WTC11 (cell line): ENCODE results near the gene UROC1. TPM values are rescaled to one million over a fixed set of nuclear protein-coding genes. Genes with fewer than 3 reads are reported as not detected.

ENCODE experiments used
- CREM ChIP-seq: sonication (generic); formaldehyde crosslinking; IDR thresholded peaks from 2 replicates; pipeline ENCODE4 v1.8.1; 2022; ENCODE audit warnings: mild to moderate bottlenecking, missing genetic modification reagents, moderate library complexity
- GABPB1 ChIP-seq: sonication (generic); formaldehyde crosslinking; IDR thresholded peaks from 2 replicates; pipeline ENCODE4 v1.8.1; 2023; ENCODE audit warnings: mild to moderate bottlenecking, missing genetic modification reagents
- GTF2I ChIP-seq: fragments of 250-450 bp; sonication (Bioruptor Pico); conservative IDR thresholded peaks from 2 replicates; pipeline ENCODE4 v1.4.0; 2021; ENCODE audit warnings: mild to moderate bottlenecking
- IRF2 ChIP-seq: sonication (generic); formaldehyde crosslinking; IDR thresholded peaks from 2 replicates; pipeline ENCODE4 v1.8.0; 2022; ENCODE audit warnings: low read depth, missing genetic modification reagents, borderline replicate concordance
- JUN ChIP-seq: sonication (generic); formaldehyde crosslinking; IDR thresholded peaks from 2 replicates; pipeline ENCODE4 v1.8.0; 2023; ENCODE audit warnings: mild to moderate bottlenecking, missing genetic modification reagents
- MYBL2 ChIP-seq: sonication (generic); formaldehyde crosslinking; IDR thresholded peaks from 2 replicates; pipeline ENCODE4 v1.8.1; 2023; ENCODE audit warnings: mild to moderate bottlenecking, moderate library complexity, missing genetic modification reagents
- NFATC4 ChIP-seq: fragments of 250-450 bp; sonication (Bioruptor Pico); IDR thresholded peaks from 2 replicates; pipeline ENCODE4 v1.9.0; 2021; ENCODE audit warnings: mild to moderate bottlenecking
- PRRX2 ChIP-seq: fragments of 250-450 bp; sonication (Bioruptor Pico); IDR thresholded peaks from 2 replicates; pipeline ENCODE4 v1.8.0; 2021; ENCODE audit warnings: mild to moderate bottlenecking
- RORB ChIP-seq: fragments of 250-450 bp; sonication (Bioruptor Pico); IDR thresholded peaks from 2 replicates; pipeline ENCODE4 v1.9.0; 2021; ENCODE audit warnings: mild to moderate bottlenecking
- SMAD3 ChIP-seq: sonication (generic); formaldehyde crosslinking; IDR thresholded peaks from 2 replicates; pipeline ENCODE4 v1.8.0; 2022; ENCODE audit warnings: missing genetic modification reagents, mild to moderate bottlenecking, borderline replicate concordance
- ZNF219 ChIP-seq: sonication (generic); formaldehyde crosslinking; IDR thresholded peaks from 2 replicates; pipeline ENCODE4 v1.8.0; 2023; ENCODE audit warnings: missing genetic modification reagents, mild to moderate bottlenecking, borderline replicate concordance
- total RNA-seq: library from RNA; stranded (reverse); gene quantifications from 3 replicates; pipeline ENCODE4 v1.2.3, GENCODE V29; 2021
- TF ChIP-seq, protein P1 (sequence below): sonication (generic); formaldehyde crosslinking; IDR thresholded peaks from 2 replicates; pipeline ENCODE4 v1.8.0; 2023; ENCODE audit warnings: missing genetic modification reagents, mild to moderate bottlenecking, borderline replicate concordance
- TF ChIP-seq, protein P2 (sequence below): sonication (generic); formaldehyde crosslinking; IDR thresholded peaks from 2 replicates; pipeline ENCODE4 v1.8.1; 2023; ENCODE audit warnings: mild to moderate bottlenecking, moderate library complexity, missing genetic modification reagents
- TF ChIP-seq, protein P3 (sequence below): sonication (generic); formaldehyde crosslinking; IDR thresholded peaks from 2 replicates; pipeline ENCODE4 v1.8.1; 2023; ENCODE audit warnings: mild to moderate bottlenecking, missing genetic modification reagents, moderate library complexity
- TF ChIP-seq, protein P4 (sequence below): sonication (generic); formaldehyde crosslinking; IDR thresholded peaks from 2 replicates; pipeline ENCODE4 v1.8.0; 2022; ENCODE audit warnings: missing genetic modification reagents
- TF ChIP-seq, protein P5 (sequence below): fragments of 250-450 bp; sonication (Bioruptor Pico); IDR thresholded peaks from 2 replicates; pipeline ENCODE4 v1.8.0; 2021; ENCODE audit warnings: mild to moderate bottlenecking

UROC1 gene
- total RNA-seq, 1 experiment from 2014 or later: not detected

DNA sequence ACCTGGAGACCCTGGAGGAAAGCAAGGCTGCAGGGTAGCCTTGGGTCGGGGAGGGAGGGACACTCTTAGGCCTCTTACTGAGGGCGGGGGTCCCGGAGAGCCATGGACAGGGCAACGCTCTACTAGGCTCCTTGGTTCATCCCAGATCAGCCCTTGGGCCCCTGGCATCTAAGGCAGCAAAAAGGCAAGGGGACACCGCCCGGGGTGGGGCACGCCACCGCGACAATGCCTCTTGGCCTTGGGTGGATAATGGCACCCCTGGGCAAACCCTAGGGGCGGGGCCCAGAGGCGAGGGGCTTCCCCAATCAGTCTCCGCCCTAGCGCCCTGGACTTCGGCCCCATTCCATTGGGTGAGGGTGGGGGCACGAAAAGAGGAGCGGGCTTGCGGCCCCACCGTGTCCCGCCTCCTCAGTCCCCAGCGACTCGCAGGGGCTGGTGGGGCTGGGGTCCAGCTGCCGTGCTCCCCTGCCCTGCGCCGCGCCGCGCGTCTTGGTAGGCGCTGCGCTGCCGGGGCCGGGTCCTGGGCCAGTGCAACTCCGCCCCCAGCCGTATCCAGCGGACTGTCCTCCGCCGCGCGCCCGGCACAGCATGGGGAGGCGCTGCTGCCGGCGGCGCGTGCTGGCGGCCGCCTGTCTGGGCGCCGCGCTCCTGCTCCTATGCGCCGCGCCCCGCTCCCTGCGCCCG, 6.3 kb upstream of the UROC1 start, which contains the start of gene CHST13 (continued):
- TF ChIP-seq, protein P1, sequence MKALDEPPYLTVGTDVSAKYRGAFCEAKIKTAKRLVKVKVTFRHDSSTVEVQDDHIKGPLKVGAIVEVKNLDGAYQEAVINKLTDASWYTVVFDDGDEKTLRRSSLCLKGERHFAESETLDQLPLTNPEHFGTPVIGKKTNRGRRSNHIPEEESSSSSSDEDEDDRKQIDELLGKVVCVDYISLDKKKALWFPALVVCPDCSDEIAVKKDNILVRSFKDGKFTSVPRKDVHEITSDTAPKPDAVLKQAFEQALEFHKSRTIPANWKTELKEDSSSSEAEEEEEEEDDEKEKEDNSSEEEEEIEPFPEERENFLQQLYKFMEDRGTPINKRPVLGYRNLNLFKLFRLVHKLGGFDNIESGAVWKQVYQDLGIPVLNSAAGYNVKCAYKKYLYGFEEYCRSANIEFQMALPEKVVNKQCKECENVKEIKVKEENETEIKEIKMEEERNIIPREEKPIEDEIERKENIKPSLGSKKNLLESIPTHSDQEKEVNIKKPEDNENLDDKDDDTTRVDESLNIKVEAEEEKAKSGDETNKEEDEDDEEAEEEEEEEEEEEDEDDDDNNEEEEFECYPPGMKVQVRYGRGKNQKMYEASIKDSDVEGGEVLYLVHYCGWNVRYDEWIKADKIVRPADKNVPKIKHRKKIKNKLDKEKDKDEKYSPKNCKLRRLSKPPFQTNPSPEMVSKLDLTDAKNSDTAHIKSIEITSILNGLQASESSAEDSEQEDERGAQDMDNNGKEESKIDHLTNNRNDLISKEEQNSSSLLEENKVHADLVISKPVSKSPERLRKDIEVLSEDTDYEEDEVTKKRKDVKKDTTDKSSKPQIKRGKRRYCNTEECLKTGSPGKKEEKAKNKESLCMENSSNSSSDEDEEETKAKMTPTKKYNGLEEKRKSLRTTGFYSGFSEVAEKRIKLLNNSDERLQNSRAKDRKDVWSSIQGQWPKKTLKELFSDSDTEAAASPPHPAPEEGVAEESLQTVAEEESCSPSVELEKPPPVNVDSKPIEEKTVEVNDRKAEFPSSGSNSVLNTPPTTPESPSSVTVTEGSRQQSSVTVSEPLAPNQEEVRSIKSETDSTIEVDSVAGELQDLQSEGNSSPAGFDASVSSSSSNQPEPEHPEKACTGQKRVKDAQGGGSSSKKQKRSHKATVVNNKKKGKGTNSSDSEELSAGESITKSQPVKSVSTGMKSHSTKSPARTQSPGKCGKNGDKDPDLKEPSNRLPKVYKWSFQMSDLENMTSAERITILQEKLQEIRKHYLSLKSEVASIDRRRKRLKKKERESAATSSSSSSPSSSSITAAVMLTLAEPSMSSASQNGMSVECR (CRISPR knock-in tag): no peak
- TF ChIP-seq, protein P2, sequence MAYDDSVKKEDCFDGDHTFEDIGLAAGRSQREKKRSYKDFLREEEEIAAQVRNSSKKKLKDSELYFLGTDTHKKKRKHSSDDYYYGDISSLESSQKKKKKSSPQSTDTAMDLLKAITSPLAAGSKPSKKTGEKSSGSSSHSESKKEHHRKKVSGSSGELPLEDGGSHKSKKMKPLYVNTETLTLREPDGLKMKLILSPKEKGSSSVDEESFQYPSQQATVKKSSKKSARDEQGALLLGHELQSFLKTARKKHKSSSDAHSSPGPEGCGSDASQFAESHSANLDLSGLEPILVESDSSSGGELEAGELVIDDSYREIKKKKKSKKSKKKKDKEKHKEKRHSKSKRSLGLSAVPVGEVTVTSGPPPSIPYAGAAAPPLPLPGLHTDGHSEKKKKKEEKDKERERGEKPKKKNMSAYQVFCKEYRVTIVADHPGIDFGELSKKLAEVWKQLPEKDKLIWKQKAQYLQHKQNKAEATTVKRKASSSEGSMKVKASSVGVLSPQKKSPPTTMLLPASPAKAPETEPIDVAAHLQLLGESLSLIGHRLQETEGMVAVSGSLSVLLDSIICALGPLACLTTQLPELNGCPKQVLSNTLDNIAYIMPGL: peak; percentile 91
- TF ChIP-seq GABPB1 (CRISPR knock-in tag) (peak; percentile 52), CREM (CRISPR knock-in tag) (peak; percentile 69; the same call in 1 of the 2 replicates), GTF2I (CRISPR knock-in tag) (no peak), RORB (CRISPR knock-in tag) (no peak), JUN (CRISPR knock-in tag) (no peak), ZNF219 (CRISPR knock-in tag) (no peak), PRRX2 (CRISPR knock-in tag) (no peak), MYBL2 (CRISPR knock-in tag) (no peak), IRF2 (no peak), NFATC4 (CRISPR knock-in tag) (no peak), SMAD3 (CRISPR knock-in tag) (0 out of 2 replicates have a peak, but pooled peaks have one; percentile 16)
- TF ChIP-seq, protein P3, sequence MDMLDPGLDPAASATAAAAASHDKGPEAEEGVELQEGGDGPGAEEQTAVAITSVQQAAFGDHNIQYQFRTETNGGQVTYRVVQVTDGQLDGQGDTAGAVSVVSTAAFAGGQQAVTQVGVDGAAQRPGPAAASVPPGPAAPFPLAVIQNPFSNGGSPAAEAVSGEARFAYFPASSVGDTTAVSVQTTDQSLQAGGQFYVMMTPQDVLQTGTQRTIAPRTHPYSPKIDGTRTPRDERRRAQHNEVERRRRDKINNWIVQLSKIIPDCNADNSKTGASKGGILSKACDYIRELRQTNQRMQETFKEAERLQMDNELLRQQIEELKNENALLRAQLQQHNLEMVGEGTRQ (CRISPR knock-in tag): no peak; the same call in 1 of the 2 replicates
- TF ChIP-seq, protein P4, sequence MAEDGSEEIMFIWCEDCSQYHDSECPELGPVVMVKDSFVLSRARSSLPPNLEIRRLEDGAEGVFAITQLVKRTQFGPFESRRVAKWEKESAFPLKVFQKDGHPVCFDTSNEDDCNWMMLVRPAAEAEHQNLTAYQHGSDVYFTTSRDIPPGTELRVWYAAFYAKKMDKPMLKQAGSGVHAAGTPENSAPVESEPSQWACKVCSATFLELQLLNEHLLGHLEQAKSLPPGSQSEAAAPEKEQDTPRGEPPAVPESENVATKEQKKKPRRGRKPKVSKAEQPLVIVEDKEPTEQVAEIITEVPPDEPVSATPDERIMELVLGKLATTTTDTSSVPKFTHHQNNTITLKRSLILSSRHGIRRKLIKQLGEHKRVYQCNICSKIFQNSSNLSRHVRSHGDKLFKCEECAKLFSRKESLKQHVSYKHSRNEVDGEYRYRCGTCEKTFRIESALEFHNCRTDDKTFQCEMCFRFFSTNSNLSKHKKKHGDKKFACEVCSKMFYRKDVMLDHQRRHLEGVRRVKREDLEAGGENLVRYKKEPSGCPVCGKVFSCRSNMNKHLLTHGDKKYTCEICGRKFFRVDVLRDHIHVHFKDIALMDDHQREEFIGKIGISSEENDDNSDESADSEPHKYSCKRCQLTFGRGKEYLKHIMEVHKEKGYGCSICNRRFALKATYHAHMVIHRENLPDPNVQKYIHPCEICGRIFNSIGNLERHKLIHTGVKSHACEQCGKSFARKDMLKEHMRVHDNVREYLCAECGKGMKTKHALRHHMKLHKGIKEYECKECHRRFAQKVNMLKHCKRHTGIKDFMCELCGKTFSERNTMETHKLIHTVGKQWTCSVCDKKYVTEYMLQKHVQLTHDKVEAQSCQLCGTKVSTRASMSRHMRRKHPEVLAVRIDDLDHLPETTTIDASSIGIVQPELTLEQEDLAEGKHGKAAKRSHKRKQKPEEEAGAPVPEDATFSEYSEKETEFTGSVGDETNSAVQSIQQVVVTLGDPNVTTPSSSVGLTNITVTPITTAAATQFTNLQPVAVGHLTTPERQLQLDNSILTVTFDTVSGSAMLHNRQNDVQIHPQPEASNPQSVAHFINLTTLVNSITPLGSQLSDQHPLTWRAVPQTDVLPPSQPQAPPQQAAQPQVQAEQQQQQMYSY (CRISPR knock-in tag): no peak
- TF ChIP-seq, protein P5, sequence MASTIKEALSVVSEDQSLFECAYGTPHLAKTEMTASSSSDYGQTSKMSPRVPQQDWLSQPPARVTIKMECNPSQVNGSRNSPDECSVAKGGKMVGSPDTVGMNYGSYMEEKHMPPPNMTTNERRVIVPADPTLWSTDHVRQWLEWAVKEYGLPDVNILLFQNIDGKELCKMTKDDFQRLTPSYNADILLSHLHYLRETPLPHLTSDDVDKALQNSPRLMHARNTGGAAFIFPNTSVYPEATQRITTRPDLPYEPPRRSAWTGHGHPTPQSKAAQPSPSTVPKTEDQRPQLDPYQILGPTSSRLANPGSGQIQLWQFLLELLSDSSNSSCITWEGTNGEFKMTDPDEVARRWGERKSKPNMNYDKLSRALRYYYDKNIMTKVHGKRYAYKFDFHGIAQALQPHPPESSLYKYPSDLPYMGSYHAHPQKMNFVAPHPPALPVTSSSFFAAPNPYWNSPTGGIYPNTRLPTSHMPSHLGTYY (CRISPR knock-in tag): no peak
